Hepatocyte (in vitro differentiated cells): ENCODE data around the gene HTRA2.
A peak's percentile ranks its signal among the peaks of the same experiment; 100 is the strongest.

Source experiments
- CTCF ChIP-seq: fragments of 200-600 bp; sonication (generic); IDR thresholded peaks from 2 replicates; pipeline ENCODE4 v1.5.1; 2016; ENCODE audit warnings: antibody characterized with exemption, mild to moderate bottlenecking; ENCODE audit not compliant: poor library complexity
- EZH2 ChIP-seq: fragments of 200-600 bp; sonication (generic); IDR thresholded peaks from 2 replicates; pipeline ENCODE4 v1.6.1; 2016; ENCODE audit warnings: antibody characterized with exemption, mild to moderate bottlenecking, borderline replicate concordance
- EZH2phosphoT487 ChIP-seq: fragments of 200-600 bp; sonication (generic); IDR thresholded peaks from one replicate; pipeline ENCODE4 v1.6.1; 2018; ENCODE audit warnings: antibody characterized with exemption, mild to moderate bottlenecking, low read depth, moderate library complexity; ENCODE audit not compliant: unreplicated experiment, severe bottlenecking

GRCh38 chr2:74532222-74532621 is 2.5 kb downstream of the HTRA2 start:
- TF ChIP-seq EZH2phosphoT487 = no peak
- no peak for TF ChIP-seq EZH2
- peak; percentile 45 for TF ChIP-seq CTCF
